HG02678 (cell line): ENCODE measurements around the gene KLHDC8B.
"Not testable (repeated sequence)": the region's sequence is repeated elsewhere in the genome, so short reads cannot be mapped to it uniquely, and the experiment has no call there.

Experiments used
- ATAC-seq: cut with Tn5 transposase; IDR thresholded peaks from one replicate; pipeline ENCODE4 v1.9.1; 2021; ENCODE audit warnings: mild to moderate bottlenecking, moderate library complexity; ENCODE audit not compliant: unreplicated experiment

Gene KLHDC8B

DNA sequence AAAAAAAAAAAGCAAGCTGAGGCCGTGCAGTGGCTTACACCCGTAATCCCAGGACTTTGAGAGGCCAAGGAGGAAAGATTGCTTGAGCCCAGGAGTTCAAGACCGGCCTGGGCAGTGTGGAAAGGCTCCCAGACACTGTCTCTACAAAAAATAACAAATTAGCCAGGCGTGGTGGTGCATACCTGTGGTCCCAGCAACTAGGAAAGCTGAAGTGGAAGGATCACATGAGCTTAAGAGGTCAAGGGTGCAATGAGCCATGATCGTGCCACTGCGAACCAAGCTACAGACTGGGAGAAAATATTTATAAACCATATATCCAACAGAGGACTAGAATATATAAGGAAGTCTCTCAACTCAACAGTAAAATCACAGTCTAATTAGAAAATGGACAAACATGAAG is 10.0 kb downstream of the KLHDC8B start:
- ATAC-seq, result no peak

DNA sequence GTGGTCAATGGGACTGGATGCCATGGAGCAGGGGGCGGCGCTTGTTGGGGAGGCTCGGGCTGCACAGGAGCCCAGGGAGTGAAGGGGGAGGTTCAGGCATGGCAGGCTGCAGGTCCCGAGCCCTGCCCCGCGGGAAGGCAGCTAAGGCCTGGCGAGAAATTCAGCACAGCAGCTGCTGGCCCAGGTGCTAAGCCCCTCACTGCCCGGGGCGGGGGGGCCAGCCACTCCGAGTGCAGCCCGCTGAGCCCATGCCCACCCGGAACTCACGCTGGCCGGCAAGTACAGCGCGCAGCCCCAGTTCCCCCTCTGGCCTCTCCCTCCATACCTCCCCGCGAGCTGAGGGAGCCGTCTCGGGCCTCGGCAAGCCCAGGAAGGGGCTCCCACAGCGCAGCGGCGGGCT is 11.3 kb downstream of the KLHDC8B start:
- ATAC-seq, result no peak

DNA sequence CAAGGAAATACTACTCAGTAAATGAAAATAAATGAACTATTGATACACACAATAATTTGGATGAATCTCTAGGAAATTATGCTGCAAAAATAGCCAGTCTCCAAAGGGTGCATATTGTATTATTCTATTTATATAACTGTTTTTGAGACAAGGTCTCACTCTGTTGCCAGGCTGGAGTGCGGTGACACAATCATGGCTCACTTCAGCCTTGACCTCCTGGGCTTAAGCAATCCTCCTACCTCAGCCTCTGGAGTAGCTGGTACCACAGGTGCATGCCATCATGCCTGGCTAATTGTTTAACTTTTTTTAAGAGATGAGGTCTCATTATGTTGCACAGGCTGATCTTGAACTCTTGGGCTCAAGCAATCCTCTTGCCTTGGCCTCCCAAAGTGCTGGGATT is 12.5 kb downstream of the KLHDC8B start:
- ATAC-seq, result no peak

DNA sequence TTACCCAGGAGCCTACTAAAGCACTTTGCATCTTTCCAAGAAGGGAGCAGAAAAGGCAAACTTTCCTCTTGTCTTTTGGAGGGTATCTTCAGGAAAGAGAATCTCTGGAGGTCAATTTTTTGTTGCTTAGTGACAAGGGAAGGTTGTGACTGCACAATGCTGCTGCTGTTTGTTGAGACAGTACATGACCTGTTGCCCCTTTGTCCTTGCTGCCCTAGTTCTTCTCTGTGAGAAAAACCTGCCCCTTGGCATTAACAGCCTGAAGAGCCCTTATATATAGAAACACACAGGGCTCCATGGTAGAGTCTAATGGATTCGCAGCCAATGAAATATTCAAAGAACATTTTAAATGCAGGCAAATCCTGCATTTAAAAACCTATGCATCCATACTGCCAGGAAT is 20.3 kb downstream of the KLHDC8B start:
- ATAC-seq, result no peak

DNA sequence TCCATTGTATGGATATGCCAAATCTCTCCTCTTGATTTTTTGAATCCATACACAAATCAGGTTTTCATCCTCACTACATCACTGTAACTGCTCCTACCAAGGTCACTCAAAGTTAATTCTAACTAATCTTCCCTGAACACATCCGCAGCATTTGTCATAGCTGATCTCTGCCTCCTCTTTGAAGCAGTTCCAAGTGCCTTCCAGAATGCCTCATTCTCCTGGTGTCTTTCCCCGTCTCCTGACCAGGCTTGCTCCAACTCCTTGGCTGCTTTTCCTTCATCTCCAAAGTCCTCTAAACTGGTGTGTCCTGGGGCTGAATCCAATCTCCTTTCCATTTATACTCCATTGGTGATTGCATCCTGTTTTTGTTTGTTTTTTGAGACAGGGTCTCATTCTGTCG is 26.8 kb downstream of the KLHDC8B start:
- no peak for ATAC-seq

DNA sequence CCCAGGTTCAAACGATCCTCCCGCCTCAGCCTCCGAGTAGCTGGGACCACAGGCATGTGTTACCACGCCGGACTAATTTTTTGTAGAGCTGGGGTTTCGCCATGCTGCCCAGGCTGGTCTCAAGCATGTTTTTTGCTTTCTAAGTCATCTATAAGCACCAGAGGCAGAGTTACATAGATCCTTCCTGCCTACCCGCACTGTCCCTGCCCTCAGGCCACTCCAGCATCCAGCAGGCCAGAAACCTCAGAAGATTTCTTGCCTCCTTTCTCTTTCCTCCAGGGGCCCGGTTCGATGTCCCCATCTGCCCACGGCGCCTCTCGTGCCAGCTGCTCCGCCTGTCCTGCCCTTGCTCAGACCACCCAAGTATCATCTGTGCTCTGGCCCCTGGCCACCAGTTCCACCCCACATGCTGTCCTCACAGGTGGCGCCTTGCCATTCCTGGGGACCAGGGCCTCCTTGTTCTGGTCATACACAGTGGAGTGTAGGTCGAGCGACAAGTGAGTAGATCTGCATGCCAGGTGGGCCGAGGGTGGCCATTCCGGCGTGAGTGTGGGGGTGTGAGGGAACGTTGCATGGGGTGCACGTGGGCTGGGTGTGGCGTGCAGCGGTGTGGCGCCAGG is 27.3 kb downstream of the KLHDC8B start:
- ATAC-seq, result no peak

DNA sequence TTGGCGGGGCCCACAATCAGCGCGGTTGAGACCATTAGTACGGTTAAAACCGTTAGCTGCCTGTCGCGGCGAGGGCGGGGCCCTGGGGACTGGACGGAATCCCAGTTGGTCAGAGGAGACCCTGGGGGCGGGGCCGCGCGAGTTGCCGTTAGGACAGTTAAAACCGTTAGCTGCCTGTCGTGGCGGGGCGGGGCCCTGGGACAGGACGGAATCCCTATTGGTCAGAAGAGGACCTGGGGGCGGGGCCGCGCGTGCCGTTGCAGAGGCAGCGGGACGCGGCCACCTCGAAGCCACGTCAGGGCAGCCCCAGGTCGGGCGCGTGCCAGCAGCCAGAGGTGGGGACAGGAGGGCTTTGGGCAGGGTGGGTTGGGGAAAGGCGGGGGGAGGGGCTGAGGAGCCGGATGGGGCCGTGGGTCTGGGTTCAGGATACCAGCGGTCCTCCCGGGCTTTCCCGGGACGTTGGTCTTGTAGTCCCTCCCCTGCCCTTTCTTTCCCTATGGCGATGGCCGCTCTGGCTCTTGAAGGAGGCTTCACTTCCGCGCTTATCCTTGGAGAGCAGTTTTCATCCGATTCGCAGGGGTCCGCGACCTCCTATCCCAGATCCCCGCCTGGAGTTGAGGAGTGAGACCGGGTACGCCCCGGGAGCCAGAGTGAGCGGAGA is 28.0 kb downstream of the KLHDC8B start:
- no peak for ATAC-seq

DNA sequence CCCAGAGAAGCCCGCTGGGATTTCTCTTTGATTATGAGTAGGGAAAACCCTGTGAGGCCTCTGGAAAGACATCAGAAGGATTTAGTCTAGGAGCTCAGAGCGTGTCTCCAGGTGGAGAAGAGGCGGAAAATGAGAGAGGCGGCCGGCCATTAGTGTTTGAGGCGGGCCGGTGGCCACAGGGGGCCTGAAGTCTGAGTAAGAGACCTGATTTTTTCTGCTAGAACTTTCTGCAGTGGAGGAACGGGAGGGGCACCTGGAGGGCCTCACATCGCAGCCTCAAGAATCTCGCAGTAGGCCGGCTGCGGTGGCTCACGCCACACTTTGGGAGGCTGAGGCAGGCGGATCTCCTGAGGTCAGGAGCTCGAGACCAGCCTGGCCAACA is 28.5 kb downstream of the KLHDC8B start:
- no peak for ATAC-seq

DNA sequence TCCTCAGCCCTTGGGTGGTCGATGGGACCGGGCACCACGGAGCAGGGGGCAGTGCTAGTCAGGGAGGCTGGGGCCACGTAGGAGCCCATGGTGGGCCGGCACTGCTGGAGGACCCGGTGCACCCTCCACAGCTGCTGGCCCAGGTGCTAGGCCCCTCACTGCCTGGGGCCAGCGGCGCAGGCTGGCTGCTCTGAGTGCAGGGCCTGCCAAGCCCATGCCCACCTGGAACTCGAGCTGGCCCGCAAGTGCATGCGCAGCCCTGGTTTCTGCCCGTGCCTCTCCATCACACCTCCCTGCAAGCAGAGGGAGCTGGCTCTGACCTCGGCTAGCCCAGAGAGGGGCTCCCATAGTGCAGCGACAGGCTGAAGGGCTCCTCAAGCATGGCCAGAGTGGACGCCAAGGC is 42.1 kb downstream of the KLHDC8B start:
- ATAC-seq, result no peak

DNA sequence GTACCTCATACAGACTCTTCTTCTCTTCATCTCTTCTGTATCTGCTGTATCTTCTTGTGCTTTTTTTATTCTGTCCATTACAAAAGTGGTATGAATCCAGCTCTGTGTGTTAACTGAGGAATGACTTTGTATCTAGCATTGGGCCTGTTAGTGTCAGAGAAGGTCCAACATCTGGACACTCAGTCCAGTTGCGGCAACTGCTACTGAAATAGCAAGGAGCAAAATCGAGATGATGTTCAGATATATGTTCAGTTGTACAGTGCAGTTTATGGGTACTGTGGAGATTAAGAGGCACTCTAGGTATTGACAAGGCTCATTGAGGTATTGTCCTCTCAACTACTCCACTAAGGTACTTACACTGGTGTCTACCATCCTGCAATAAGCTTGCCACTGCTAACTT is 42.6 kb downstream of the KLHDC8B start:
- ATAC-seq, result no peak

DNA sequence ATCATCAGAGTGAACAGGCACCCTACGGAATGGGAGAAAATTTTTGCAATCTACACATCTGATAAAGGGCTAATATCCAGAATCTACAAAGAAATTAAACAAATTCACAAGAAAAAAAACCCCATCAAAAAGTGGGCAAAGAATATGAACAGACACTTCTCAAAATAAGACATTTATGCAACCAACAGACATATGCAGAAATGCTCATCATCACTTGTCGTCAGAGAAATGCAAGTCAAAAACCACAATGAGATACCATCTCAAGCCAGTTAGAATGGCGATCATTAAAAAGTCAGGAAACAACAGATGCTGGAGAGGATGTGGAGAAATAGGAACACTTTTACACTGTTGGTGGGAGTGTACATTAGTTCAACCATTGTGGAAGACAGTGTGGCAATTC is 45.3 kb downstream of the KLHDC8B start:
- not testable (repeated sequence) for ATAC-seq

DNA sequence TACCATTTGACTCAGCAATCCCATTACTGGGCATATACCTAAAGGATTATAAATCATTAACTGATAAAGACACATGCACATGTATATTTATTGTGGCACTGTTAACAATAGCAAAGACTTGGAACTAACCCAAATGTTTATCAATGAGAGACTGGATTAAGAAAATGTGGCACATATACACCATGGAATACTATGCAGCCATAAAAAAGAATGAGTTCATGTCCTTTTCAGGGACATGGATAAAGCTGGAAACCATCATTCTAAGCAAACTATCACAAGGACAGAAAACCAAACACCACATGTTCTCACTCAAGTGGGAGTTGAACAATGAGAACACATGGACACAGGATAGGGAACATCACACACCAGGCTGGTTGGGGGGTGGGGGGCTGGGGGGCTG is 45.7 kb downstream of the KLHDC8B start:
- ATAC-seq, result not testable (repeated sequence)

DNA sequence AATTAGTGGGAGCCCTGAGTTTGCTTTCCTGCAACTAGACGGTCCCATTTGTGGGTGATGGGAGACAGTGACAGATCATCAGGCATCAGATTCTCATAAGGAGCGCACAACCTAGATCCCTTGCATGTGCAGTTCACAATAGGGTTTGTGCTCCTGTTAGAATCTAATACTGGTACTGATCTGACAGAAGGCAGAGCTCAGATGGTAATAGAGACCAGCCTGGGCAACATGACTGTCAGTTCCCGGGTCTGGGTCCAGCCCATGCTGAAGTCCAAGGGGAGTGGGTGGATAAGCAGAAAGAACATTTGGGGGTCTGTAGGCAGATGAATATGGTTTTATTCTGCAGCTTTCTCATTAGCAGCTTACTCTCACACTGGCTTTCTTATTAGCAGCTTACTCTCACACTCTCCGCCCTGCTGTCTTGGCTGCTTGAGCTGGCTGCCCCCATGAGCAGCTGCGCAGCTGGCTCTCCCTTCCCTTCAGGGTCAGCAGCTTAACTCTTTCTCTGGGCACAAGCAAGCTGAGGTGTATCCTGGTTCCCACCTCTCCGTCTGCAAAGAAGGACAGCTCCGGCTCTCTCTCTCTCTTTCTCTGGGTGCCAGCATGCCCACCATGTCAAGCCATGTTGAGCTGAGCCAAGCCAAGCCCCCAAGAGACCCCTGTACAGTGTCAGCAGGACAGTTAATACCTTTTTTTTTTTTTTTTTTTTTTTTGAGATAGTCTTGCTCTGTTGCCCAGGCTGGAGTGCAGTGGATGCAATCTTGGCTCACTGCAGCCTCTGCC is 46.5 kb downstream of the KLHDC8B start:
- no peak for ATAC-seq

DNA sequence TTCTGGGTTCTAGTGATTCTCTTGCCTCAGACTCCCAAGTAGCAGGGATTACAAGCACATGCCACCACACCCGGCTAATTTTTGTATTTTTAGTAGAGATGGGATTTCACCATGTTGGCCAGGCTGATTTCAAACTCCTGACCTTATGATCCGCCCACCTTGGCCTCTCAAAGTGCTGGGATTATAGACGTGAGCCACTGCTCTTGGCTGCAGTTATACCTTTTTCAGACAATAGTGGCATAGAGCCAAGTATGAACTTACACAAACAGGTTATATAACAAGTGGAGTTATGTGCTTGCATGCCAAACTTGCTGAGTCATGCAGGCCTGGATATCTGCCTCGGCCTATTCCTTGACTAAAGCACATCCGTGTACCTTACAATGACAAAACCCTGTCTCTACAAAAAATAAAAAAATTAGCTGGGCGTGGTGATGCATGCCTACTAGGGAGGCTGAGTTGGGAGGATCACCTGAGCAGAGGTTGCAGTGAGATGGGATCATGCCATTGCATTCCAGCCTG is 47.1 kb downstream of the KLHDC8B start:
- not testable (repeated sequence) for ATAC-seq

DNA sequence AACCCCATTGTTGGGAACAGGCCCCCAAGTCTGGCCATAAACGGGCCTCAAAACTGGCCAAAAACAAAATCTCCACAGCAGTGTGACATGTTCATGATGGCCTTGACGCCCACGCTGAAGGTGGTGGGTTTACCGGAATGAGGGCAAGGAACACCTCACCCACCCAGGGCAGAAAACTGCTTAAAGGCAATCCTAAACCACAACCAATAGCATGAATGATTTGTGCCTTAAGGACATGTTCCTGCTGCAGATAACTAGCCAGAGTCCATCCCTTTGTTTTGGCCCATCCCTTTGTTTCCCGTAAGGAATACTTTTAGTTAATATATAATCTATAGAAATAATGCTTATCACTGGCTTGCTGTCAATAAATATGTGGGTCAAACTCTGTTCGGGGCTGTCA is 47.7 kb downstream of the KLHDC8B start:
- ATAC-seq, result no peak

DNA sequence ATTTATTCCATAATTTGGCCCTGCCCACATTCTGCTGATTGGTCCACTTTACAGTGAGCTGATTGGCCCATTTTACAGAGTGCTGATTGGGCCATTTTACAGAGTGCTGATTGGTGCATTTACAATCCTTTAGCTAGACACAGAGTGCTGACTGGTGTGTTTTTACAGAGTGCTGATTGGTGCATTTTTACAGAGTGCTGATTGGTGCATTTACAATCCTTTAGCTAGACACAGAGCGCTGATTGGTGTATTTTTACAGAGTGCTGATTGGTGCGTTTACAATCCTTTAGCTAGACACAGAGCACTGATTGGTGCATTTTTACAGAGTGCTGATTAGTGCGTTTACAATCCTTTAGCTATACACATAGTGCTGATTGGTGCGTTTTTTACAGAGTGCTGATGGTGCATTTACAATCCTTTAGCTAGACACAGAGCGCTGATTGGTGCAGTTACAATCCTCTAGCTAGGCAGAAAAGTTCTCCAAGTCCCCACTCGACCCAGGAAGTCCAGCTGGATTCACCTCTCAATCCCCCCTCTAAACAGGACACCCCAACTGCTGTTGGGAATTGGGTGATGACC is 49.7 kb downstream of the KLHDC8B start:
- not testable (repeated sequence) for ATAC-seq

DNA sequence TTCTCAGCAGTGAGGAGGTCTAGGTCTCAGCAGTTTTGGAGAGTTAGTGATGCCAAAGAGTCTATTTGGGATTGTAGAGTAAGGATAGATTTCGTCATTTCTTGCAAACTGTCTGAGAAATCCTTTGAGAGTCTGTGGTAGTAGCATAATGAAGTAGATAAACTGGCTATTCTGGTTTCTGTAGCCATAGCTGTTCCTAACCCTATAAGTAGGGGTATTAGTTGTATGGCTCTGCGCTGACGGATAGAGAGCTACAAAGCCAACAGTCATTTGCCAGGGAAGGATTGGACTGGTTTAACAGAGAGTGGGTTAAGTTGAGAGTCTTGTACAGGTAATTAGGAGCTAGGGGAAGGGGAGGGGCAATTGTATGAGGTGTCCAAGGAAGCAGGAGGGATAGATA is 50.6 kb downstream of the KLHDC8B start:
- no peak for ATAC-seq
